NAMALWA (cell line): ENCODE data around the gene ZNF532.
A peak's percentile ranks its signal among the peaks of the same experiment; 100 is the strongest.
"Not testable (repeated sequence)": the region's sequence is repeated elsewhere in the genome, so short reads cannot be mapped to it uniquely, and the experiment has no call there.

Source experiments
- DNase-seq: peaks from one replicate; pipeline ENCODE4 v3.0.0-alpha.2; 2015; ENCODE audit warnings: low spot score

Gene ZNF532

GRCh38 chr18:58864146-58865032, at the start of gene ZNF532:
ZNF532 (plus strand) TSS chr18:58864877. CDS start in a region left out here.
- DNase-seq: peak; percentile 48

- DNase-seq: peak; percentile 23
These were observed 45.6 kb upstream of the ZNF532 start for GRCh38 chr18:58819051-58819450.

- DNase-seq: no peak
These were observed 44.4 kb upstream of the ZNF532 start for GRCh38 chr18:58820251-58820650.

- DNase-seq: no peak
These were observed 41.7 kb upstream of the ZNF532 start for GRCh38 chr18:58822944-58823343.

GRCh38 chr18:58823412-58823811, 41.3 kb upstream of the ZNF532 start:
- no peak for DNase-seq

- DNase-seq: peak; percentile 40
These were observed 37.8 kb upstream of the ZNF532 start for GRCh38 chr18:58826926-58827325.

- peak; percentile 36 for DNase-seq
These were observed 37.2 kb upstream of the ZNF532 start for GRCh38 chr18:58827428-58827827.

- DNase-seq: no peak
These were observed 36.8 kb upstream of the ZNF532 start for GRCh38 chr18:58827886-58828285.

GRCh38 chr18:58828399-58829121, 36.1 kb upstream of the ZNF532 start:
- no peak for DNase-seq

- no peak for DNase-seq
These were observed 35.4 kb upstream of the ZNF532 start for GRCh38 chr18:58829263-58829662.

- DNase-seq: not testable (repeated sequence)
These were observed 34.8 kb upstream of the ZNF532 start for GRCh38 chr18:58829886-58830285.

GRCh38 chr18:58831606-58832005, 33.1 kb upstream of the ZNF532 start:
- no peak for DNase-seq

GRCh38 chr18:58838165-58838860, 26.4 kb upstream of the ZNF532 start:
- no peak for DNase-seq

- DNase-seq: no peak
These were observed 25.7 kb upstream of the ZNF532 start for GRCh38 chr18:58838946-58839345.

GRCh38 chr18:58842978-58843687, 21.5 kb upstream of the ZNF532 start:
- no peak for DNase-seq

GRCh38 chr18:58843688-58844035, 21.0 kb upstream of the ZNF532 start:
- no peak for DNase-seq

- no peak for DNase-seq
These were observed 19.8 kb upstream of the ZNF532 start for GRCh38 chr18:58844871-58845270.

- DNase-seq: no peak
These were observed 18.6 kb upstream of the ZNF532 start for GRCh38 chr18:58845928-58846724.

- DNase-seq: no peak
These were observed 17.1 kb upstream of the ZNF532 start for GRCh38 chr18:58847383-58848071.

- no peak for DNase-seq
These were observed 16.0 kb upstream of the ZNF532 start for GRCh38 chr18:58848685-58849084.
